Astrocyte of the hippocampus (primary cell): ENCODE data around the gene GPAT3.
"Not testable (repeated sequence)": the region's sequence is repeated elsewhere in the genome, so short reads cannot be mapped to it uniquely, and the experiment has no call there.

Source experiments
- DNase-seq: peaks from one replicate; pipeline ENCODE4 v3.0.0; 2011; ENCODE audit warnings: low read depth, low spot score

The GPAT3 gene

DNA sequence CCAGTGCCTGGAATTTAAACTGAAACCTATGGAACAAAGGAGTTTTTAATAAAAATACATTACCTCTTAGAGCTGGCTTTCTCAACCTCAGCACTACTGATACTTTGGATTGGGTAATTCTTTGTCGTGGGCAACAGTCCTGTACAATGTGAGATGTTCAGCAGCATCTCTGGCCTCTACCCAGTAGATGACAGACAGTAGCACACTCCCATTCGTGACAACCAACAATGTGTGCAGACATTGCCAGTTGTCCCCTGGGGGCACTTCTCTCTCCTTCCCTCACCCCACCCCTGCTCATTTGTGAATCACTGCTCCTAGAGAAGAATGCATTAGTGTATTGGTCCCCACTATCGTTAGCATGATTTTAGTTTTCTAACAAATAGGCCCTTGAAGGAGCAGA, 16.2 kb downstream of the GPAT3 start:
- peak; percentile 34 for DNase-seq

DNA sequence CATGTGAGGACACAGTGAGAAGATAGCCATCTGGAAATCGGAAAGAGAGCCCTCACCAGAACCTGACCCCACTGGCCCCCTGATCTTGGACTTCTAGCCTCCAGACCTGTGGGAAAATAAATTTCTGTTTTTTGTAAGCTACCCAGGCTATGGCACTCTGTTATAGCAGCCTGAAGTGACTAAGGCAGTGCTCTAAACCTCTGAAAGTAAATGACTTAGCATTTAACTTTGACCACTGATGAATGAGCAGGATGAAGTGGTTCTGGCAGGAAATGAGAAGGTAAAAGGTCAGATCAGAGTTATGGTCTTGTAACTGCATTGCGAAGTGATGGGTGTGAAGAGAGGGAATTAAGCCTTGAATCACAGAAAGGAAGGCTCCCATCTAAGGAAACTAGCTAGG, 17.0 kb downstream of the GPAT3 start:
- DNase-seq: peak; percentile 62

DNA sequence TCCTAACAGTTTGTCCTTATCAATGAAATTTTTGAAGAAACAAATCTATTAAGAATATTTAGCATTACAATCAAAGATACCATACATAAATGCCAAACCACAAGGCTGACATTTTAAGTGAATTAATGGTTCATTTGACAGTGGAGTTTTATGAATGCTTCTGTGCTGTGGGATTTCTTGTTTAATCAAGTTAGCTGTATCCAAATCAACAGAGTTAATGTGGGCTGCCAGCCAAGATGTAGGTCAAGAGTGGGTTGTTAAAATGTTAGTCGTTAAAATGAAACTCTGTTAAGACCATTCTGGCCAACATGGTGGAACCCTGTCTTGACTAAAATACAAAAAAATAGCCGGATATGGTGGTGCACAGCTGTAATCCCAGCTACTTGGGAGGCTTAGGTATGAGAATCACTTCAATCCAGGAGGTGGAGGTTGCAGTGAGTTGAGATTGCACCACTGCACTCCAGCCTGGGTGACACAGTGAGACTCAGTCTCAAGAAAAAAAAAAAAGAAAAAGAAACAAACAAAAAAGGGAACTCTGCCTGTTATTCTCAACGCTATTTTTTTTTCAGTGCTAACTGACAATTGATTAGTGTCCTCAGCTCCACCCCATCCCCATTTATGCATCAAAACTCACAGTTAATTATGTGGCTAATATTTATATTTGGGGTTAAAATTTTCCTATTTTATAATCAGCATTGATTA, 20.2 kb downstream of the GPAT3 start:
- peak; percentile 37 for DNase-seq

DNA sequence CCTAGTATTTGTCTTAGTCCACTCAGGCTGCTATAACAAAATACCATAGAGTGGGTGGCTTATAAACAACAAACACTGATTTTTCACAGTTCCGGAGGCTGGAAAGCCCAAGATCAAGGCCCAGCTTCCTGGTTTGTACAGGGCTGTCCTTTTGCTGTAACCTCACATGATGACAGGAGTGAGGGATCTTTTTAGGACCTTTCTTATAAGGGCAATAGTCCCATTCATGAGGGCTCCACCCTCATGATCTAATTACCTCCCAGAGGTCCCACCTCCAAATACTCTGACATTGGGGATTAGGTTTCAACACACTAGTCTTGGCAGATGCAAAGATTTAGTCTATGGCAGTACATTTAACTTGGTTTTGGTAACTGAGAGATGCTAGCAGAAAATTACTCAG, 20.9 kb downstream of the GPAT3 start:
- DNase-seq: no peak

DNA sequence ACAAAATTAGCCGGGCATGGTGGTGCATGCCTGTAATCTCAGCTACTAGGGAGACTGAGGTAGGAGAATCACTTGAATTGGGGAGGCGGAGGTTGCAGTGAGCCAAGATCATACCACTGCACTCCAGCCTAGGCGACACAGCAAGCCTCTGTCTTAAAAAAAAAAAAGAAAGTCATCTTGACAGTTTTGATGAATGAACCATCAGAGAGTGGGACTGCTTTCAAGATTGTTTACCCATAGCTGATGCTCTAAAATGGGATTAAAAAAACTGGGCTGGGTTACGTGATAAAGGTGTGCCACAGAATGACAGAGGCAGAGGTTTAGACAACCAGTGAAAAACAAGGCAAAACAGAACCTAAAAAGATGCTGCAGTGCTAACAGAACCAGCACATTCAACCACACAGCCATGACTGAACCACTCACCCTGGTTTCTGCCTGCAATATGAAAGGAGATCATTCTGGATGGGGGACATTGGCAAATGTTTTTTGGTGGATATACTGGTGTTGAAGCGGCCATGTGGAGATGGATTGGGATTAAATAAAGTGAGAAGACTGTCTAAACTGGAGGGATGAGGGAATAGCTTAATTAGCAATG, 22.2 kb downstream of the GPAT3 start:
- no peak for DNase-seq

DNA sequence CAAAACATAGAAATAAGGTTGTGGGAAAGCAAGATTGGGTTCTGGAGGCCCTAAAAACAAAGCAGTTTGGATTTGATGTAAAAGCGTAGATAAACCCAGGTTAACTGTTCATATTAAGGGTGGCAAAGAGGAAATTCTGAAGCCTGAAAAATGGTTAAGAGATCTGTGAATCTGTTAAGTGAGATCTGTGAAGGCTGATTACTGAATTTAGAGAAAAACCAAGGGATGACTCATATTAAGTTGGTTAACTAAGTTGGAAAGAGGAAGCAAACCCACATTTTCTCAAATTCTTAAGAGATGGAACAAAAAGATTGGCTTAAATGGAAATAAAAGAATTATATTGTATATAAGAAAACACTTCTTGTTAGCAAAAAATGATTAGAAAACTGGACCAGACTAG, 22.8 kb downstream of the GPAT3 start:
- DNase-seq: peak; percentile 50

DNA sequence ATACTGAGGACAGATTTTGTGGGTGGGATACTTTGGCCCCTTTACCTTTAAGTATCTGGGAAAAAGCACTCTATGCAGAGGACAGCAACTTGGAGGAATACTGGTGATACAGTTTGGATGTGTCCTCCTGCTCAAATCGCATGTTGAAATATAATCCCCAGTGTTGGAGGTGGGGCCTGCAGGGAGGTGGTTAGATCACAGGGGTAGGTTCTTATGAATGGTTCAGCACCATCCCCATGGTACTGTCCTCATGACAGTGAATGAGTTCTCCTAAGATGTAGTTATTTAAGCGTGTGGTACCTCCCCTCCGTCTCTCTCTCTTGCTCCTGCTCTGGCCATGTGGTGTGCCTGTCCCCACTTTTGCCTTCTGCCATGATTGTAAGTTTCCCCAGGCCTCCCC, 24.6 kb downstream of the GPAT3 start:
- DNase-seq: no peak

DNA sequence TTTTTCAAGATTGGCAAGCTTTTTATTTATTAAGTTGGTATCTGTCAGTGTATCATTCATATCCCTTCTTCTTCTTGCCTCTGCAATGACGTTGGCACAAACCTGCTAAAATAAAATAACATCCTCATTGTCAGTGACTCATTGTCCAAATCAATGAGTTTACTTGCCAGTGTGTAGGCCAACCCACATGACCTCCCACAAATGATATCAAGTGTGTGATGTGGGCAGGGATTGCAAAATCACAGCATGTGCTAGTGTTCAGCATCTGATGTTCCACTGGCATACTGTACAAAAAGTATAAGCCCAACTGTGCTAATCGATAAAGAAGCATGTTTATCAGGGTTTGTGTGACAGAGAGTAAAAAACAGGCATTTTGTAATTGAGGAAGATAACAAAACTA, 25.5 kb downstream of the GPAT3 start:
- peak; percentile 53 for DNase-seq

DNA sequence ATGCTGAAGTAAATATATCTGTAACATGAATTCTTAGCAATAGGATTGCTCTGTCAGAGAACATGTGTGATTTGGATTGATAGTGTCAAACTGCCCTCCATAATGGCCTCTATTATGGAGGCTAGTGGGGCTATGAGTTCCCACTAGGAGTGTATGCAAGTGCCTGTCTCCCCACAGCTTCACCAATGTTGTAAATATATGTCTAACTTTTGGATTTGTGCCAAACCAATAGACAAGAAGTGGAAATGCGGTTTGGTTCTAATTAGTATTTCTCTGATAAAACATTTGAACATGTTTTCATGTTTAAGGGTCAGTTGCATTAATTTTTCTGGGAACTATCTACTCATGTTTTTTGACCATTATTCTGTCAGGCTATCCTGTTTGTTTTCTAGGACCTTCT, 28.1 kb downstream of the GPAT3 start:
- DNase-seq: no peak

DNA sequence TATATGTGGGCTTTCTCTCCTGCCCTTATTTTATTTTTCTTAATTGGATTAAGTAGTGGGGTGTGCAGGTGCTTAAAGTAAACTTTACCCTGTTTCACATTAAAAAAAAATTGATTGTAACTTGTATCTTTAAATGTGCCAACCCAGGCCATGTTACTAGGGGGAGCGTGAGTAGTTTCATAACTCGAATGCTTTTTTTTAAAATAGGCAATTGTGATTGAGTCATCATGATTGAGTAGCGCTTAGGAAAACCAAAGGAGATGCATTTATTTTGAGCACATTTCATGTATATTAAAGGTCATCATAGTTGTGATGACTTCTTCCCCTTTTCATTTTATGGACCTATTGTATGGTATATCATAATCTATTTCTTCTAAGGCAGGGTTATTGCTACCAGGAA, 32.2 kb downstream of the GPAT3 start:
- DNase-seq: no peak

DNA sequence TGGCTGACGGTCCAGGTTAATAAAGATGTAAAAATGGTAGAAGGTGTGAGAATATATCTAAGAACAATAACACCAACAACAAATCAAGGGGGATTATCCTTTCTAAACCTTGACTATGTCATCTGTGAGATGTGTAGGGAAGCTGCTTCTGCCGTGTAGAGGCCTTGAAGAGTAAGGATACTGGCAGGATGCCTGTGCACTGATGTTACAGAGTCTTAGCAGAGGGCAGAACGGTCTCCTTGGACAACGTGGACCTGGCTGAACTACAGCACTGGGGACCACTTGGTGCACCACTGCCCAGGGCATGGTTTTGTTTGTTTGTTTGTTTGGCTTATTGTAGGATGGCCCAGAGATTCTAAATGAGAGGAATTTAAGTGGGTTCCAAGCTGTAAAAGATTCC, 33.5 kb downstream of the GPAT3 start:
- DNase-seq: no peak

DNA sequence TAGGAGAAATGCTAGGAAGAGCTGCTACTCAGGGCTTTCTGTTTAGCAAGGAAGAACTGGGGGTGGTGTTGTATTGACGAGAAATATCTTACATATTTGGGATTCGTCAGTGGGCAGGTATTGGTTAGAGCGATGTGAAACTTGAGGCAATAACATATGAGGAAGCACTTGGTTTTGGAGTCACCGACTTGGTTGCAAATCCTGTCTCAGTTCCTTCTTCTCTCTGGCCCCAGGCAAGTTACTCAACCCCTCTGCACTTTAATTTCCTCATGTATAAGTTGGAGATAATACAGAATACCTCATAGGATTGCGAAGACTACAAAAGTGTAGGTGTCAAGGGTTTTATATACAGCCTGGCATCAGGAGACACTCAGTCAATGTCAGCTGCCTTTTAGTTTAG, 34.1 kb downstream of the GPAT3 start:
- DNase-seq: no peak

DNA sequence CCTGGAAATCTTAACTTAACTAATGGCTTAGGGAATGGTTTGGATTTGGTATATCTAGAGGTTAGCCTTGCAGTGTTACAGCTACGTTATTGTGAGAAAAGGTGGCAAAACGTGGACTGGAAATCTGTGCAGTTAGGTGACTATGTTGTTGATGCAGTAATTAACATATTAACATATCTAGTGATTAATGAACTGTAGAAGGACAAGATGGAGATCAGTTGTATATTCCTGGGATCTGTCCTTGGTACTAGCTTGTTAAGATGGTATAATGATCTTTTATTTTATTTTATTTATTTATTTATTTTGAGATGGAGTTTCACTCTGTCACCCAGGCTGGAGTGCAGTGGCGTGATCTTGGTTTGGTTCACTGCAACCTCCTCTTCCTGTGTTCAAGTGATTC, 36.9 kb downstream of the GPAT3 start:
- DNase-seq: no peak

DNA sequence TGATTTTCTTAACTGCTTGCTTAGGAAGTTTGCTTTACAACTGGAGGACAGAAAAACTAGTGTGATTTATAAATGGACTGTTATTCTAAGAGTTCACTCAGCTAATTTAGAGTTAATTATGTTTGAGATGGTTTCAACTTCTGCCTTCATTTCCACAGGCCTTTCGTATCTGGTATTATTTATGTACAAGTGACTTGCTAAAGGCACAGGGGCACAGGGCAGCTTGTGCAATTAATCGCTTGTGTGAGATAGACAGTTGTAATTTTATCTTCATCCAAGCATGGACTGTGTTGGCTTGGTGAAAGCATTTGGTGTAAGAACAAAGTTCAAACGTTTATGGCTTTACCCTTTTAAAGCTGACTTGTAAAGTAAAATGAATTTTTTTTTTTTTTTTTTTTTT, 38.3 kb downstream of the GPAT3 start:
- DNase-seq: no peak

DNA sequence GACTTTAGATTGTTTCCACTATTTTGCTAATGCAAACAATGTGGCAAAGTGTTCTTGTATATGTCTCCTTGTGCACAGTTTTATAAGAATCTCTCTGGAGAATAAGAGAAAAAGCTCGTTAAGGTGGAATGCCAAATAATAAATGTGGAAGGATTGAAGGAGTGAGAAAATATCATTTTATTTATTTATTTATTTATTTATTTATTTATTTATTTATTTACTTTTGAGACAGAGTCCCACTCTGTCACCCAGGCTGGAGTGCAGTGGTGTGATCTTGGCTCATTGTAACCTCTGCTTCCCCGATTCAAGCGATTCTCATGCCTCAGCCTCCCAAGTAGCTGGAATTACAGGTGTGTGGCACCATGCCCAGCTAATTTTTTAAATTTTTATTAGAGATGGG, 40.3 kb downstream of the GPAT3 start:
- DNase-seq: not testable (repeated sequence)

DNA sequence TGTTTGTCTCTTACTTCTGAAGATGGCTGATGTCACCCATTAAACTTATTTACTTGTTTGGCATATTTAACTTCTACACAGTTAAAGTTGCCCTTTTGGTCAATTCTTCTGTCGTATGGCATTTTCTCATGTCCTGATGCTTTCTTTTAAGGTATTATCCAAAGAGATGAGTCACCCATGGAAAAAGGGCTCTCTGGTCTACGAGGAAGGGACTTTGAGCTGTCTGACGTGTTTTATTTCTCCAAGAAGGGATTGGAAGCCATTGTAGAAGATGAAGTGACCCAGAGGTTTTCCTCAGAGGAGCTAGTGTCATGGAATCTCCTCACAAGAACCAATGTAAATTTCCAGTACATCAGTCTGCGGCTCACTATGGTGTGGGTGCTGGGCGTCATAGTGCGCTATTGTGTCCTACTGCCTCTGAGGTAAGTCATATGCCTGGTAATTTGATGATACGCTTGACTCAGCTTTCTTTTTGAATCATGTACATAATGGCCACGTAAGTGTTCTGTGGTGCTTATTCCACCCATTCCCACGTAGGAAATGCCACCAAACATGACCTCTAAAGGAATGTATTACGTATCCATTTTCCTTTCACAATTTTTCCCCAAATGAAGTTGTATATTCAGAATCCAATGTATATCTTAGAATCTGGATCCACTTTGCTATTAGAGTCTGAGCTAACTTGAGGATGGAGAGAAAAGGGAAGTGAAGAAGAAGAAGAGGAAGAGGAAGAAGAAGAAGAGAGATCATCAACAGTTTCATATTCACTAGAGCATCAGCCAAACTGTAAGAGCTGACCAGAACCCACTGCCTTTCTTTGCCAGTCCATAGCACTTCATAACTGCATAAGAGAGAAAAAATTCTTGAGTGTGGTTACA, 45.7 kb downstream of the GPAT3 start:
- DNase-seq: peak; percentile 23

DNA sequence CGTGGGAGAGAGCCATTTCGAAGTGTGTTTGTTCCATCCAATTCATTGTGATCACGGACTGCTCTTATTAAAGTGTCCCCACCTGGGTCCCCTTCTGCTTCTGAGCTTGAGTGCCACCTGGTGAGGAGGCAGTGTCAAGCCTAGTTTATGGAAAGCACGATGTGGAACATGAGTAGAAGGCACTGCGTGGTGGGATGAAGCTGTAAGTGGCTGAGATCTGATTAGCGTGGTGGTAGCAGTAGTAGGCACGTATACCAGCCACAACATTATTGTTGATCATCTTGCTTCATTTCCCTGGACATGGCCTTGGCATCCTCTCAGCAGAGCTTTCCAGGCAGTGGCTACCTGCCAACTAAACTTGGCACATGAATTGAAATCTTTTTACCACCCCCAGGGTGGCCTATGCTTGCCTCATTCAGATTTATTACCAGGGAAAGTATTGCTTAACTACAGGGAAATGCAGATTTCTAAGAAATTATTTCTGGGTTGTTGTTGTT, 46.4 kb downstream of the GPAT3 start:
- DNase-seq: peak; percentile 87

DNA sequence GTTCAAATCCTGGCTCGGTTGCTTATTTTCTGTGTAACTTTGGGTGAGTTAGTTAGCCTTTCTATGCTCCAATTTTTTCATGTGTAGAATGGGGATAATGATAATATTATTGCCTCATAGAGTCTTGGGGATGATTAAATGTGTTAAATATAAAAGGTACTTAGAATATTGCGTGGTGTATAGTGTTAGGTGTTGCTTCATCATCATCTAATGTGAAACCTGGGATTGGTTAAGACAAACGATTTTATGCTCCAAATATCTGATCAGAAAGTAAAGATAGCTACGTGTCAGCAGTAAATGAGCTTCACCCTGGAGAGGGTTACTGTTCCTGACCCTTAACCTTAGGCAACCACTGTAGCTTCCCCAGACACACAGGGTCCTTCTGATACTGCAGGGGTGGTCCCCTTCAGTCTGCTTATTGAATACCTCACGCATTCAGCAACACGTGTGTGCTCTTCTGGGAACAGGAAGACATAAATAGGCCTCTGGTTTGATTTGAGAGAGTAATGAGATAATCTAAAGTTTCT, 50.1 kb downstream of the GPAT3 start:
- DNase-seq: no peak

DNA sequence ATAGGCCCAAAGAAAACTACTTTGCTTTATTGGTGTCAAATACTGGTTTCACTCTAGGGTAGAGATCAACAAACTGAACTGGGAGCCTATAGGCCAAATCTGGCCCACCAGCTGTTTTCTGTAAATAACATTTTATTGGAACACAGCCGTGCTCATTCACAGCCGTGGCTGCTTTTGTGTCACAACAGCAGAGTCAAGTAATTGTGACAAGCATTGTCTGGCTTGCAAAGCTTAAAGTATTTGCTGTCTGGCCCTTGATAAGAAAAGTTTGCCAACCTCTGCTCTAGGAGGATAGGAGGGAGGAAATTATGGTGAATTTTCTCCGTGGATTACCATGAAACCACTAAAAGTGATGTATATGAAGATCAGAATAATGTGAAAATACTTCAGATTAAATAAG, 53.4 kb downstream of the GPAT3 start:
- DNase-seq: no peak

DNA sequence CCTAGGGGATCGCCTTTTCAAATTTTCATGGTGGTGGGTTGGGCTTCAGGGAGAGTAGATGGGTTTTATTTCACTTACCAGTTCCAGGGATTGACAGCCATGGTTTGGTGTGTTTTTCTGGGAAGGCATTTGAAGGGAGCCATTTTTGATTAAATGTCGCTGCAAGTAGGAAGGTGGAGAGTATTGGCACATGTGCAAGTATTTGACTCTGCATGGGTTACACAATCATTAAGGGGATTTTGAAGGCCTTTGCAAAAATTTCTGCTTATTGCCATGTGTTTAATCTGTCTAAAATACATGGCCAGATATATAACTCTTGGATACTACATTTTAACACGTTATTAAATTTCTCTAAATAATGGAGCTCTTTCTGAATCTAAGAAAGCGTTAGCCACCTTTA, 55.1 kb downstream of the GPAT3 start:
- DNase-seq: no peak

DNA sequence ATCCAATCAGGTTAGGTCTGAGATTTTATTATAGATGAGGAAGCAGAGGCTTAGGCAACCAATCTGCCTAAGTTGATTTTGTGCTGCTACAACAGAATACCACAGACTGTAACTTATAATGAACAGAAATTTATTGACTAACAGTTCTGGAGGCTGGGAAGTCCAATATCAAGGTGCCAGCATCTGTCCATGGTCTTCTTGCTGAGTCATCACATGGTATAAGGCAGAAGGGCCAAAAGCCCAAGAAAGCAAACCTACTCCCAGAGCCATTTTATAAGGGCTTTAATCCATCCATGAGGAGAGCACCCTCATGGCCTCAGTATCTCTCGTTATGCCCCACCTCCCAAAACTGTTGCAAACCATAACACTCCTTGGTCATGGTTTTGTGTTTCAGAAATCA, 55.8 kb downstream of the GPAT3 start:
- no peak for DNase-seq

DNA sequence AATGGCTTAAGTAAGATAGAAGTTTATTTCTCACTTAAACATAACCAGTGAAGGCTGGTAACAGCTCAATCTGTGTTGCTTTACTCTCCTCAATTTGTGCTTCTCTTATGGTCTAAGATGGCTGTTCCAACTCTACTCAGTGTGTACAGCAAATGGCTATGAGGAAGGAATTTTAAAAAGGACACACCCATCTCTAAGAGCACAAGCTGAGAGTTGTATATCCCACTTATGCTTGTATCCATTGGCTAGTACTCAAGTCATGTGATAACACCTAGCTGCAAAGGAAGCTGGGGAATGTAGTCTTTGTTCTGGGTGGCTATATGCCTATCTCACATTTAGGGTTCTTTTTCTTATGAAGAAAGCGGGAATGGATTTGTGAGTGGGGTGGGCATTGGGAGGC, 63.3 kb downstream of the GPAT3 start:
- DNase-seq: no peak
